Subcutaneous abdominal adipose tissue (tissue), 5 donors: ENCODE results near the gene GLO1.

Source experiments
- H3K27ac ChIP-seq: one replicate; pipeline ENCODE4 v1.7.0; 2013; ENCODE audit warnings: low read depth, mild to moderate bottlenecking, inconsistent platforms, low read length, moderate library complexity
- H3K27me3 ChIP-seq, 5 donors: one replicate each; pipeline ENCODE4 v1.7.0; 2013; ENCODE audit warnings: low read length in 5 of 5, inconsistent platforms in 1 of 5; ENCODE audit not compliant: control insufficient read depth in 5 of 5, insufficient read depth in 4 of 5
- H3K36me3 ChIP-seq, 5 donors: one replicate each; pipeline ENCODE4 v1.7.0; 2013; ENCODE audit warnings: low read length in 5 of 5; ENCODE audit not compliant: control insufficient read depth in 5 of 5, insufficient read depth in 5 of 5
- H3K4me1 ChIP-seq, 5 donors: one replicate each; pipeline ENCODE4 v1.7.0; 2013; ENCODE audit warnings: low read length in 5 of 5, mild to moderate bottlenecking in 3 of 5, moderate library complexity in 1 of 5; ENCODE audit not compliant: control insufficient read depth in 5 of 5, insufficient read depth in 5 of 5
- H3K4me3 ChIP-seq, 5 donors: one replicate each; pipeline ENCODE4 v1.7.0; 2013; ENCODE audit warnings: low read length in 5 of 5, low read depth in 1 of 5
- H3K9ac ChIP-seq, 5 donors: one replicate each; pipeline ENCODE4 v1.7.0; 2013; ENCODE audit warnings: low read length in 5 of 5, mild to moderate bottlenecking in 4 of 5, moderate library complexity in 3 of 5
- H3K9me3 ChIP-seq, 5 donors: one replicate each; pipeline ENCODE4 v1.7.0; 2013; ENCODE audit warnings: low read length in 5 of 5; ENCODE audit not compliant: control insufficient read depth in 5 of 5
- donor health status: healthy.
- donor health status: healthy.
- donor health status: healthy.
- donor health status: healthy.
- donor health status: healthy.

Gene GLO1

GRCh38 chr6:38632490-38632889 lies 70.5 kb downstream of the GLO1 start:
- Histone ChIP-seq H3K4me1 (no peaks in the 10 kb centered on the region), H3K9ac (no peak overlapping the region), H3K27me3 (no peaks in the 10 kb centered on the region), H3K4me3 (no peak overlapping the region), H3K9me3 (peaks cover 0 to 4% (median 0%) of the 10 kb centered on the region in 5 donors), H3K27ac (no peak overlapping the region), H3K36me3 (no peaks in the 10 kb centered on the region)

- no peaks in the 10 kb centered on the region for H3K36me3 ChIP-seq
- H3K9ac ChIP-seq: no peak overlapping the region
- H3K4me3 ChIP-seq: no peak overlapping the region
- H3K9me3 ChIP-seq: peaks cover 0 to 4% (median 0%) of the 10 kb centered on the region in 5 donors
- no peaks in the 10 kb centered on the region for H3K27me3 ChIP-seq
- no peak overlapping the region for H3K27ac ChIP-seq
- no peaks in the 10 kb centered on the region for H3K4me1 ChIP-seq
Measured at GRCh38 chr6:38631186-38631783, 71.7 kb downstream of the GLO1 start.
